Testis (tissue), 2 donors: ENCODE measurements around the gene GLTPD2.

ENCODE experiments used
- POLR2A ChIP-seq: fragments of 450-650 bp; IDR thresholded peaks from one replicate; pipeline ENCODE4 v1.6.1; 2017; ENCODE audit warnings: antibody characterized with exemption, mild to moderate bottlenecking, moderate library complexity
- TF ChIP-seq, protein P1 (sequence below), 3 experiments: fragments of 450-650 bp in 2 of 3; fragments of 200-600 bp in 1 of 3; sonication (generic) in 1 of 3; IDR thresholded peaks; one replicate each; pipeline ENCODE4 v1.5.1; 2016 to 2019; ENCODE audit warnings: antibody characterized with exemption in 3 of 3, mild to moderate bottlenecking in 2 of 3, moderate library complexity in 1 of 3

DNA sequence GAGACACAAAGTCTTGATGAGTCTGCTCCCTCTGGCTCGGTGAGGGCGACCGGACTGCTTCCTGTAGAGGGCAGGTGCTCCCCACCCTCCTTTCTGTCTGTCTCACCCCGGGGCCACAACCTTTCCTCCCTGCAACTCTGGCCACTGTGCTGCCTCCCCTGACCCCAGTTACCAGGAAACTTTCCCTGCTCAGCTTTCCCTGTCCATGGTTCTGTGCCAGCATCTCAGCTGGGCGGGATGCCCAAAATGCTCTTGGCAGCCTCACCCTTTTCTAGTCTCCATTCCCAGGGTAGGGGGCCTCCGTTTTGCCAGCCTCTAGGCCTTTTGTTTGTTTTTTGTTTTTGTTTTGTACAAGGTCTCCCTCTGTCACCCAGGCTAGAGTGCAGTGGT lies 19.6 kb downstream of the GLTPD2 start:
- TF ChIP-seq, protein P1, sequence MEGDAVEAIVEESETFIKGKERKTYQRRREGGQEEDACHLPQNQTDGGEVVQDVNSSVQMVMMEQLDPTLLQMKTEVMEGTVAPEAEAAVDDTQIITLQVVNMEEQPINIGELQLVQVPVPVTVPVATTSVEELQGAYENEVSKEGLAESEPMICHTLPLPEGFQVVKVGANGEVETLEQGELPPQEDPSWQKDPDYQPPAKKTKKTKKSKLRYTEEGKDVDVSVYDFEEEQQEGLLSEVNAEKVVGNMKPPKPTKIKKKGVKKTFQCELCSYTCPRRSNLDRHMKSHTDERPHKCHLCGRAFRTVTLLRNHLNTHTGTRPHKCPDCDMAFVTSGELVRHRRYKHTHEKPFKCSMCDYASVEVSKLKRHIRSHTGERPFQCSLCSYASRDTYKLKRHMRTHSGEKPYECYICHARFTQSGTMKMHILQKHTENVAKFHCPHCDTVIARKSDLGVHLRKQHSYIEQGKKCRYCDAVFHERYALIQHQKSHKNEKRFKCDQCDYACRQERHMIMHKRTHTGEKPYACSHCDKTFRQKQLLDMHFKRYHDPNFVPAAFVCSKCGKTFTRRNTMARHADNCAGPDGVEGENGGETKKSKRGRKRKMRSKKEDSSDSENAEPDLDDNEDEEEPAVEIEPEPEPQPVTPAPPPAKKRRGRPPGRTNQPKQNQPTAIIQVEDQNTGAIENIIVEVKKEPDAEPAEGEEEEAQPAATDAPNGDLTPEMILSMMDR (IDR thresholded peaks at IDR 0.05), result no peak
- no peak for TF ChIP-seq POLR2A
